Ishikawa (cell line): ENCODE data around the gene AURKB.

ENCODE experiments used
- CEBPB ChIP-seq: IDR thresholded peaks from 2 replicates; pipeline ENCODE4 v1.6.1; 2012
- CREB1 ChIP-seq: IDR thresholded peaks from 2 replicates; pipeline ENCODE4 v1.6.1; 2012; ENCODE audit warnings: low read depth
- EGR1 ChIP-seq: IDR thresholded peaks from 2 replicates; pipeline ENCODE4 v1.6.1; 2012
- EP300 ChIP-seq: IDR thresholded peaks from 2 replicates; pipeline ENCODE4 v1.6.1; 2012; ENCODE audit warnings: borderline replicate concordance
- FOXM1 ChIP-seq: IDR thresholded peaks from 2 replicates; pipeline ENCODE4 v1.6.1; 2012; ENCODE audit warnings: low read depth, borderline replicate concordance
- MAX ChIP-seq: IDR thresholded peaks from 2 replicates; pipeline ENCODE4 v1.6.1; 2012
- NFIC ChIP-seq: IDR thresholded peaks from 2 replicates; pipeline ENCODE4 v1.6.1; 2012
- RAD21 ChIP-seq: IDR thresholded peaks from 2 replicates; pipeline ENCODE4 v1.6.1; 2012; ENCODE audit warnings: low read depth
- REST ChIP-seq: IDR thresholded peaks from 2 replicates; pipeline ENCODE4 v1.6.1; 2012; ENCODE audit warnings: low read depth, mild to moderate bottlenecking
- TAF1 ChIP-seq: IDR thresholded peaks from 2 replicates; pipeline ENCODE4 v1.6.1; 2012; ENCODE audit warnings: low read depth, mild to moderate bottlenecking
- TCF12 ChIP-seq: IDR thresholded peaks from 2 replicates; pipeline ENCODE4 v1.6.1; 2012; ENCODE audit warnings: low read depth
- TEAD4 ChIP-seq: IDR thresholded peaks from 2 replicates; pipeline ENCODE4 v1.6.1; 2012
- USF1 ChIP-seq: IDR thresholded peaks from 2 replicates; pipeline ENCODE4 v1.6.1; 2012
- YY1 ChIP-seq: IDR thresholded peaks from 2 replicates; pipeline ENCODE4 v1.6.1; 2012; ENCODE audit warnings: low read depth
- ZBTB7A ChIP-seq: IDR thresholded peaks from 2 replicates; pipeline ENCODE4 v1.6.1; 2012; ENCODE audit warnings: low read depth

Gene AURKB

GRCh38 chr17:8160224-8160577 is 50.2 kb downstream of the AURKB start:
- TF ChIP-seq RAD21: no peak
- no peak for TF ChIP-seq TCF12
- no peak for TF ChIP-seq NFIC
- no peak for TF ChIP-seq EGR1
- TF ChIP-seq TEAD4: no peak
- no peak for TF ChIP-seq USF1
- no peak for TF ChIP-seq YY1
- TF ChIP-seq CREB1: no peak
- TF ChIP-seq EP300: no peak
- TF ChIP-seq CEBPB: no peak
- TF ChIP-seq REST: no peak
- TF ChIP-seq TAF1: no peak
- TF ChIP-seq ZBTB7A: no peak
- no peak for TF ChIP-seq MAX
- no peak for TF ChIP-seq FOXM1

GRCh38 chr17:8159459-8160223 is 50.7 kb downstream of the AURKB start:
- TF ChIP-seq TCF12 (no peak), TEAD4 (no peak), CEBPB (no peak), TAF1 (no peak), EP300 (no peak), MAX (no peak), YY1 (no peak), NFIC (no peak), REST (no peak), CREB1 (no peak), RAD21 (no peak), EGR1 (no peak), FOXM1 (no peak), USF1 (no peak)

- no peak for TF ChIP-seq TCF12
- no peak for TF ChIP-seq REST
- TF ChIP-seq ZBTB7A: no peak
- TF ChIP-seq EGR1: no peak
- no peak for TF ChIP-seq CEBPB
- TF ChIP-seq TEAD4: no peak
- no peak for TF ChIP-seq USF1
- no peak for TF ChIP-seq EP300
- TF ChIP-seq FOXM1: no peak
- no peak for TF ChIP-seq NFIC
- TF ChIP-seq MAX: no peak
- TF ChIP-seq YY1: no peak
- TF ChIP-seq RAD21: no peak
- TF ChIP-seq TAF1: no peak
- no peak for TF ChIP-seq CREB1
Measured at GRCh38 chr17:8159032-8159400, 51.4 kb downstream of the AURKB start.
